Smooth muscle cell (in vitro differentiated cells): ENCODE data around the gene C6orf120. TPM values are rescaled to one million over a fixed set of nuclear protein-coding genes. Genes with fewer than 3 reads are reported as not detected.

Experiments used
- DNase-seq: peaks from one replicate; lab custom pipeline; 2025; ENCODE audit not compliant: unreplicated experiment; lab: John Stamatoyannopoulos, UW
- H2AFZ ChIP-seq: fragments of 200-600 bp; sonication (generic); 2 replicates; pipeline ENCODE4 v1.6.0; 2016; ENCODE audit warnings: antibody characterized with exemption, low read depth, mild to moderate bottlenecking
- H3F3A ChIP-seq: fragments of 200-600 bp; sonication (generic); 2 replicates; pipeline ENCODE4 v1.6.0; 2017; ENCODE audit warnings: antibody characterized with exemption, low read depth
- H3K27ac ChIP-seq: fragments of 200-600 bp; sonication (generic); 2 replicates; pipeline ENCODE4 v1.5.1; 2016; ENCODE audit warnings: low read depth, mild to moderate bottlenecking
- H3K27me3 ChIP-seq: fragments of 200-600 bp; sonication (generic); 2 replicates; pipeline ENCODE4 v1.6.1; 2016; ENCODE audit warnings: low read depth, mild to moderate bottlenecking
- H3K36me3 ChIP-seq: fragments of 200-600 bp; sonication (generic); 2 replicates; pipeline ENCODE4 v1.5.1; 2016; ENCODE audit warnings: low read depth
- H3K4me1 ChIP-seq: fragments of 200-600 bp; sonication (generic); 2 replicates; pipeline ENCODE4 v1.5.1; 2016; ENCODE audit warnings: low read depth
- H3K4me2 ChIP-seq: fragments of 200-600 bp; sonication (generic); 2 replicates; pipeline ENCODE4 v1.6.0; 2016; ENCODE audit warnings: mild to moderate bottlenecking
- H3K4me3 ChIP-seq: fragments of 200-600 bp; sonication (generic); 2 replicates; pipeline ENCODE4 v1.5.1; 2016; ENCODE audit warnings: mild to moderate bottlenecking
- H3K79me2 ChIP-seq: fragments of 200-600 bp; sonication (generic); 2 replicates; pipeline ENCODE4 v1.6.0; 2016; ENCODE audit warnings: low read depth, mild to moderate bottlenecking
- H3K9ac ChIP-seq: fragments of 200-600 bp; sonication (generic); 2 replicates; pipeline ENCODE4 v1.6.0; 2016; ENCODE audit warnings: low read depth
- H3K9me3 ChIP-seq: fragments of 200-600 bp; sonication (generic); replicated peaks from 2 replicates; pipeline ENCODE4 v1.5.1; 2016; ENCODE audit warnings: low read depth
- H4K20me1 ChIP-seq: fragments of 200-600 bp; sonication (generic); 2 replicates; pipeline ENCODE4 v1.6.0; 2016; ENCODE audit warnings: low read depth
- CTCF ChIP-seq: fragments of 200-600 bp; sonication (generic); IDR thresholded peaks from 2 replicates; pipeline ENCODE4 v1.5.1; 2017; ENCODE audit warnings: borderline replicate concordance, mild to moderate bottlenecking, antibody characterized with exemption; ENCODE audit not compliant: insufficient read depth, poor library complexity, severe bottlenecking
- WGBS: methylation state at CpG from one replicate; pipeline ENCODE4 v1.1.7; 2016; ENCODE audit warnings: low lambda C conversion rate; 5-methylcytosine and 5-hydroxymethylcytosine counted together
- polyA plus RNA-seq: library from polyadenylated mRNA; unstranded; fragments of >200 nt; fragmentation: Nextera tagmentation; extraction: Ambion mirVana; gene quantifications from 2 replicates; pipeline ENCODE4 v1.2.1, GENCODE V29; 2016
- total RNA-seq: library from RNA; depleted of rRNA; stranded (reverse); fragments of >200 nt; gene quantifications from 2 replicates; pipeline ENCODE4 v1.2.3, GENCODE V29; 2014

Gene C6orf120
- total and polyA plus RNA-seq, 2 experiments from 2014 or later, result 30.2 to 50.2 TPM

DNA sequence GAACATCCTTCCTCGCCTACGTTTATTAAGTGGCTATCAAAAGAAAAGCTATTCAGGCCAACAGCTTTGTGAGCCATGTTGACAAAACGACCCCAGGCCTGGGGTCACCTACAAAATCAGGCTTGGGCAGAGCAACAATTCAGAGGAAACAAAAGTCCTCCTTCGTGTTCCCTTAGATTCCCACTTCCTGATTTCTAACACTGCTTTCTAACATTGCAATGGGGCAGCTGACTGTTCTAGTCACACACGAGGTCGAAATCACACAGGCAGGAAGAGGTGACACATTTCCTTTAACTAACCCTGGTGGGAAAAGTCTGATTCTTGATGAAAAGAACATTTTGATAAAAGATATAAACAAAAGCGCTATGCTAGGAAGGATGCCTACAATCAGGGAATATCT is 32.0 kb upstream of the C6orf120 start:
- H3K27ac ChIP-seq, result no peak overlapping the region
- TF ChIP-seq CTCF, result no peak
- no peak for DNase-seq
- no peaks in the 10 kb centered on the region for H3K9me3 ChIP-seq
- no peak overlapping the region for H3K4me3 ChIP-seq
- WGBS, result 87% methylated on average over 7 of the region's 7 CpGs
- no peak overlapping the region for H3K4me2 ChIP-seq
- no peak overlapping the region for H3K9ac ChIP-seq
- no peaks in the 10 kb centered on the region for H3K27me3 ChIP-seq
- no peaks in the 10 kb centered on the region for H4K20me1 ChIP-seq
- no peaks in the 10 kb centered on the region for H3F3A ChIP-seq
- H3K4me1 ChIP-seq, result no peaks in the 10 kb centered on the region
- H2AFZ ChIP-seq, result no peak overlapping the region
- peaks cover 8% of the 10 kb centered on the region for H3K36me3 ChIP-seq
- no peaks in the 10 kb centered on the region for H3K79me2 ChIP-seq

GRCh38 chr6:169671563-169671962 is 30.4 kb upstream of the C6orf120 start:
- no peaks in the 10 kb centered on the region for H3K27me3 ChIP-seq
- H3K27ac ChIP-seq, result no peak overlapping the region
- H3K4me2 ChIP-seq, result no peak overlapping the region
- 98% methylated on average over 5 of the region's 5 CpGs for WGBS
- H3K9ac ChIP-seq, result no peak overlapping the region
- H2AFZ ChIP-seq, result no peak overlapping the region
- peaks cover 8% of the 10 kb centered on the region for H3K36me3 ChIP-seq
- H3F3A ChIP-seq, result no peaks in the 10 kb centered on the region
- no peaks in the 10 kb centered on the region for H3K79me2 ChIP-seq
- no peak for DNase-seq
- H3K4me3 ChIP-seq, result no peak overlapping the region
- H3K4me1 ChIP-seq, result no peaks in the 10 kb centered on the region
- H4K20me1 ChIP-seq, result no peaks in the 10 kb centered on the region
- no peak for TF ChIP-seq CTCF
- no peaks in the 10 kb centered on the region for H3K9me3 ChIP-seq

DNA sequence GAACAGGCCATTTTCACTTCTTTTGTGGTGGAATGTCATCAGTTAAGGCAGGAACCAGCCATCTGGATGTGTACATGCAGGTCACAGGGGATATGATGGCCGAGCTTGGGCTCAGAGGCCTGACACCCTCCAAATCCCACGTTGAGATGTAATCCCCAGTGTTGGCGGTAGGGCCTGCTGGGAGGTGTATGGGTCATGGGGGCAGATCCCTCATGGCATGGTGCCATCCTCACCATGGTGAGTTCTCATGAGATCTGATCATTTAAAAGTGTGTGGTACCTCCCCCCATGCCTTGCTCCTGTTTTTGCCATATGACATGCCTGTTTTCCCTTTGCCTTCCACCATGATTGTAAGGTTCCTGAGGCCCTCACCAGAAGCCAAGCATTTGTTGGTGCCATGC is 26.9 kb upstream of the C6orf120 start:
- peaks cover 7% of the 10 kb centered on the region for H3K36me3 ChIP-seq
- H3K4me2 ChIP-seq, result no peak overlapping the region
- no peak overlapping the region for H3K9ac ChIP-seq
- no peak overlapping the region for H3K4me3 ChIP-seq
- H2AFZ ChIP-seq, result no peak overlapping the region
- no peaks in the 10 kb centered on the region for H3K9me3 ChIP-seq
- no peak for DNase-seq
- no peaks in the 10 kb centered on the region for H3K4me1 ChIP-seq
- WGBS, result 93% methylated on average over 3 of the region's 3 CpGs
- H4K20me1 ChIP-seq, result no peaks in the 10 kb centered on the region
- no peaks in the 10 kb centered on the region for H3K27me3 ChIP-seq
- H3F3A ChIP-seq, result no peaks in the 10 kb centered on the region
- H3K27ac ChIP-seq, result no peak overlapping the region
- no peaks in the 10 kb centered on the region for H3K79me2 ChIP-seq
- no peak for TF ChIP-seq CTCF

DNA sequence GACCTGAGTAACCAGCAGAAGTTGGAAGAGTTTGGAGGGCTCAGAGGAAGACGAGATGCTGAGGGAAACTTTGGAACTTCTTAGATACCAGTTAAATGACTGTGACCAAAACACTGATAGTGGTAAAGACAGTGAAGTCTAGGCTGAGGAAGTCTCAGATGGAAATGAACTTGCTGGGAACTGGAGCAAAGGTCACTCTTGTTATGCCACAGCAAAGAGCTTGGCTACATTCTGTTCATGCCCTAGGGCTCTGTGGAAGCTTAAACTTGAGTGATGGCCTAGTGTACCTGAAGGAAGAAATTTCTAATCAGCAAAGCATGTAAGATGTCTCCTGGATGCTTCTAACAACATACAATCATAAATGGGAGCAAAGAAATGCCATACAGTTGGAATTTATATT is 24.8 kb upstream of the C6orf120 start:
- Histone ChIP-seq H3K27me3 (no peaks in the 10 kb centered on the region), H4K20me1 (no peaks in the 10 kb centered on the region), H3K4me3 (no peak overlapping the region), H3K79me2 (no peaks in the 10 kb centered on the region), H2AFZ (no peak overlapping the region), H3F3A (no peaks in the 10 kb centered on the region), H3K27ac (no peak overlapping the region), H3K9me3 (no peaks in the 10 kb centered on the region), H3K36me3 (peaks cover 4% of the 10 kb centered on the region), H3K9ac (no peak overlapping the region), H3K4me1 (no peaks in the 10 kb centered on the region), H3K4me2 (no peak overlapping the region)
- no peak for TF ChIP-seq CTCF
- 35% methylated on average over 1 of the region's 1 CpG for WGBS
- DNase-seq, result no peak
